Right atrium auricular region (tissue), 2 donors: Measurements from ENCODE around the gene TENM4. TPM values are rescaled to one million over a fixed set of nuclear protein-coding genes. Genes with fewer than 3 reads are reported as not detected.

Source experiments
- DNase-seq: peaks from one replicate; pipeline ENCODE4 v3.0.0-alpha.2; 2019; ENCODE audit warnings: low spot score
- H3K27ac ChIP-seq, 2 donors: fragments of 200-600 bp; sonication (generic); 1 replicate in 1 of 2; 2 replicates in 1 of 2; pipeline ENCODE4 v1.5.1; 2016 to 2019
- H3K27me3 ChIP-seq, 2 donors: fragments of 200-600 bp; sonication (generic); one replicate each; pipeline versions ENCODE4 v1.5.1 to v1.6.0; 2017 to 2019
- H3K36me3 ChIP-seq: fragments of 200-600 bp; sonication (generic); one replicate; pipeline ENCODE4 v1.5.1; 2016
- H3K4me1 ChIP-seq, 2 donors: fragments of 200-600 bp; sonication (generic); one replicate each; pipeline versions ENCODE4 v1.5.1 to v1.6.0; 2017 to 2019
- H3K4me3 ChIP-seq, 2 donors: fragments of 200-600 bp; sonication (generic); 1 replicate in 1 of 2; 2 replicates in 1 of 2; pipeline ENCODE4 v1.5.1; 2017 to 2019; ENCODE audit warnings: mild to moderate bottlenecking in 1 of 2, moderate library complexity in 1 of 2
- H3K9me3 ChIP-seq, 2 donors: fragments of 200-600 bp; sonication (generic); one replicate each; pipeline ENCODE4 v1.5.1; 2019
- total RNA-seq, 2 donors: library from RNA; depleted of rRNA; stranded (reverse); fragments of >200 nt; gene quantifications; one replicate each; pipeline ENCODE4 v1.1.0, GENCODE V29; 2016
- TF ChIP-seq, protein P1 (sequence below), 2 donors: fragments of 200-600 bp; sonication (generic); IDR thresholded peaks; one replicate each; pipeline ENCODE4 v1.5.1; 2019; ENCODE audit warnings: antibody characterized with exemption in 2 of 2

TENM4 gene
- total RNA-seq, 2 donors from 2014 or later, result 0.30 to 0.98 TPM

DNA sequence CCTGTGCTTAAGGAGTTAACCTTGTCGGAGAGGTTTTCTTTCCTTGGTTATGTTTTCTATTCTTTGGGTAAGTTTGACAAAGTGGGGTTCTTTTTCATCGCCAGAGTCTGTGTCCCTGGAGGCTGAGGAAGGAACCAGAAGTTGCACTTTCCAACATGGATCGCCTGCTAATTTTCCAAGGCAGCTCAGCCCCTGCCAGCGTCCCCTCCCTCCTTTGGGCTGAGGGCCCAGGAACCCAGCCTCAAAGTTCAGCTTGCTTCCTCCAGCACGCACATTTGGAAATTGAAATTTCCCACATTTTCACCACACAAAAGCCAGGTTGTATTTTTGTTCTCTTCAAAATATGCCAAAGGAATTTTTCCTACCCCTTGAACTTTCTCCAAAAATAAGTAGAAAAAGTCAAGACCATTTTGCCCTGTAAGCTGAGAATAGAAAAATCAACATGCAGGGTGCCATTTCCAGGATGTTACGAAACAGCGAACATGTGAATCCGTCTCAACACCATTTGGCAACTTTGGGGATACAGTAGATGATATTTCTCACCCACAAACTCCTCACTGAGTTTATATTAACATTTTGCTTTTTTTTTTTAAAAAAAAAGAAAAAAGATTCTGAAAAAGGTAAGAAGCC is 343.5 kb downstream of the TENM4 start:
- Histone ChIP-seq H3K4me1 (peaks cover 0 to 8% of the 10 kb centered on the region in 2 donors), H3K27me3 (no peaks in the 10 kb centered on the region), H3K4me3 (no peak overlapping the region), H3K27ac (no peak overlapping the region), H3K36me3 (no peaks in the 10 kb centered on the region), H3K9me3 (peaks cover 0 to 8% of the 10 kb centered on the region in 2 donors)
- TF ChIP-seq, protein P1, sequence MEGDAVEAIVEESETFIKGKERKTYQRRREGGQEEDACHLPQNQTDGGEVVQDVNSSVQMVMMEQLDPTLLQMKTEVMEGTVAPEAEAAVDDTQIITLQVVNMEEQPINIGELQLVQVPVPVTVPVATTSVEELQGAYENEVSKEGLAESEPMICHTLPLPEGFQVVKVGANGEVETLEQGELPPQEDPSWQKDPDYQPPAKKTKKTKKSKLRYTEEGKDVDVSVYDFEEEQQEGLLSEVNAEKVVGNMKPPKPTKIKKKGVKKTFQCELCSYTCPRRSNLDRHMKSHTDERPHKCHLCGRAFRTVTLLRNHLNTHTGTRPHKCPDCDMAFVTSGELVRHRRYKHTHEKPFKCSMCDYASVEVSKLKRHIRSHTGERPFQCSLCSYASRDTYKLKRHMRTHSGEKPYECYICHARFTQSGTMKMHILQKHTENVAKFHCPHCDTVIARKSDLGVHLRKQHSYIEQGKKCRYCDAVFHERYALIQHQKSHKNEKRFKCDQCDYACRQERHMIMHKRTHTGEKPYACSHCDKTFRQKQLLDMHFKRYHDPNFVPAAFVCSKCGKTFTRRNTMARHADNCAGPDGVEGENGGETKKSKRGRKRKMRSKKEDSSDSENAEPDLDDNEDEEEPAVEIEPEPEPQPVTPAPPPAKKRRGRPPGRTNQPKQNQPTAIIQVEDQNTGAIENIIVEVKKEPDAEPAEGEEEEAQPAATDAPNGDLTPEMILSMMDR (IDR thresholded peaks at IDR 0.05), result no peak
- DNase-seq, result no peak

DNA sequence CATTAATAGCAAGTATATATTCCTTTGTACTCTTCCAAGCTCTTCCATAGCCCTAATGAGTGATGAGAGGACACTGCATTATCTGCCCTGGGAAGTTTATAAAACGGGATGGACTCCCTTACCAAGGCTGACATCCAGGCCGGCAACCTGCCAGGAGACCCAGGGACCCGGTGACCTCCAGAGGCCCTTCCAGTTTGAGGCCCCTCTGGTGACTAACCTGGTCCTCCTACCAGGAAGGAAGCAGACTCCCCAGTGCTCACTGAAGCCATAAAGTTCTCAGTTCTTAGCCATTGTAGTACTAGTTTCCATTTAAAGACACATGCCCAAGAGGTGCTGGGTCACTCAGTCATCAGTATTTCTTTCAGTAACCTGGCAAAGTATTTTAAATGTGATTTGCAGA is 345.4 kb downstream of the TENM4 start:
- no peaks in the 10 kb centered on the region for H3K27me3 ChIP-seq
- peaks cover 0 to 8% of the 10 kb centered on the region in 2 donors for H3K4me1 ChIP-seq
- peaks cover 0 to 8% of the 10 kb centered on the region in 2 donors for H3K9me3 ChIP-seq
- DNase-seq, result no peak
- no peaks in the 10 kb centered on the region for H3K36me3 ChIP-seq
- TF ChIP-seq, protein P1 (IDR thresholded peaks at IDR 0.05), result no peak
- H3K27ac ChIP-seq, result no peak overlapping the region
- H3K4me3 ChIP-seq, result no peak overlapping the region

DNA sequence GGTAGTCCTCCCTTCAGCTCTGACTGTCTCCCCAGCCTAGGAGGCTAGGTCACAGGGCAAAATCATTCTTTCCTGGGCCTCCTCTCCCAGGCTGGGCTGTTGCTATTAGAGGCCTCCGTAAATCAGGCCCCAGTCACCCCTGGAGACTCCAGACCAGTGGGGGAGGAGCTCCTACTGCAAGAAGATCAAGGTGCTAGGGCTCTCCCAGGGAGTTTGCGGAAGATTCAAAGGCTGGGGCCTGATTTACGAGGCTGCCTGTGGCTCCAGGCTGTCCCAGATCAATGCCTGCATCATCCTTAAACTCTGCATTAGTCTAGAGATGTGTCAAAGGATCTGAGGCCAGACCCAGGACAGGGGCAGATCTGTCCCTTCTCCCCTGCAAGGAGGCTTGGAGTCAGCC is 346.2 kb downstream of the TENM4 start:
- Histone ChIP-seq H3K27ac (no peak overlapping the region), H3K36me3 (no peaks in the 10 kb centered on the region), H3K27me3 (no peaks in the 10 kb centered on the region), H3K9me3 (peaks cover 0 to 8% of the 10 kb centered on the region in 2 donors), H3K4me3 (no peak overlapping the region), H3K4me1 (peaks cover 0 to 8% of the 10 kb centered on the region in 2 donors)
- TF ChIP-seq, protein P1 (IDR thresholded peaks at IDR 0.05), result no peak
- DNase-seq, result no peak

DNA sequence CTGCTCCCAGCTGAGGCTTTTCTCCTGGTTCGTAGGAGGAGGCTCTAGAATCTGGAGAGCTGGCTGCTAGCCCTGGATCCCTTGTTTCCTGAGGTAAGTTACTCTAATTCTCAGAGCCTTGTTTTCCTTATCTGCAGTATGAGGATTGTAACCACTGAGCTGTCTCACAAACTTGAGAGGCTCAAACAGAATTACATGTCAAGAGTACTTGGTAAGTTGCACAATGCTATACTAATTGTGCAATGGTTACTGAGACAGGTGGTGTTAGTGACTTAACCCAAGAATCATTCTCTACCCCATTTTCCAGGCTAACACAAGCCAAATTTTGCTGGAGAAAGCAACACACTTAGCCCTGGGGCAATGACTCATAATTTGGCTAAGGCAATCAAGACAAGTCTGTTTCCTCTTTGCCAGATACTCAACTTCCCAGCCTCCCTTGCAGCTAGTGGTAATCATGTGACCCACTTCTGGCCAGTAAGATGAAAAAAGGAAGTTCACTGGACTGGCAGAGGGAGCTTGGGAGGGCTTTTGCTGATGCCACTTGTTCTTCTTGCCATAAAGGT is 348.0 kb downstream of the TENM4 start:
- H3K4me3 ChIP-seq, result no peak overlapping the region
- TF ChIP-seq, protein P1 (IDR thresholded peaks at IDR 0.05), result no peak
- H3K27me3 ChIP-seq, result no peaks in the 10 kb centered on the region
- peaks cover 0 to 3% of the 10 kb centered on the region in 2 donors for H3K4me1 ChIP-seq
- H3K27ac ChIP-seq, result no peak overlapping the region
- DNase-seq, result no peak
- no peaks in the 10 kb centered on the region for H3K36me3 ChIP-seq
- H3K9me3 ChIP-seq, result peaks cover 0 to 8% of the 10 kb centered on the region in 2 donors

DNA sequence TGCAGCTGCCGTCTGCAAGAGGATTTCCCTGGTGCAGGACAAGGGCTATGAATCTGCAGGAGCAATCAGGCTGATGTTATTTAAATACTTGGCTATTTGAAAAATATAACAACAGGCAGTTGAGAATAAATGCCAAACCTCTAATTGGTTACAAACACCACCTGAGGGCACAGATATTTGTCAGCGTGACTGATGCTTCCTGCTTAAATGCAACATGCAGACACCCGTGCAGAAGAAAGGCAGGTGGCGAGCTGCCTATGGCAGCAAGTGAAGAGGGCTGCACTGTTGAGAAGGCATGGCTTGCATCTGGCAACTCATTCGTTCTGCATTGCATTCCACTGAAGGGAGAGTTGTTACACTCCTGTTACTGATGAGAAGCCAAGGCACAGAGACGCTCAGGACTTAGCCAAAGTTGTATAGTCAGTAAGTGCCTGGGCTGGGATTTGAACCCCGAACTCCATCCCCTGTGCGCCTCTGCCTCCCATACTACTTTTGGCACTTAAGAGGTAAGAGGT is 350.6 kb downstream of the TENM4 start:
- Histone ChIP-seq H3K27ac (no peak overlapping the region), H3K36me3 (no peaks in the 10 kb centered on the region), H3K27me3 (no peaks in the 10 kb centered on the region), H3K4me3 (no peak overlapping the region), H3K9me3 (peaks cover 0 to 8% of the 10 kb centered on the region in 2 donors), H3K4me1 (no peaks in the 10 kb centered on the region)
- DNase-seq, result no peak
- TF ChIP-seq, protein P1 (IDR thresholded peaks at IDR 0.05), result no peak
